Tibial artery (tissue), 4 donors: ENCODE data around the gene VPS13A.

Experiments used
- DNase-seq, 2 donors: peaks; one replicate each; pipeline ENCODE4 v3.0.0-alpha.2; 2019
- H3K27ac ChIP-seq, 2 donors: fragments of 200-600 bp; sonication (generic) in 1 of 2; 1 replicate in 1 of 2; 2 replicates in 1 of 2; pipeline ENCODE4 v1.5.1; 2018 to 2019; ENCODE audit warnings: mild to moderate bottlenecking in 1 of 2
- H3K27me3 ChIP-seq, 2 donors: fragments of 200-600 bp; sonication (generic) in 1 of 2; one replicate each; pipeline versions ENCODE4 v1.5.1 to v1.6.0; 2016 to 2019
- H3K36me3 ChIP-seq, 3 donors: fragments of 200-600 bp; sonication (generic) in 2 of 3; one replicate each; pipeline ENCODE4 v1.5.1; 2016 to 2019; ENCODE audit warnings: mild to moderate bottlenecking in 2 of 3
- H3K4me1 ChIP-seq, 4 donors: fragments of 200-600 bp; sonication (generic) in 2 of 4; 1 replicate in 3 of 4; 2 replicates in 1 of 4; pipeline ENCODE4 v1.5.1; 2016 to 2019
- H3K4me3 ChIP-seq, 2 donors: fragments of 200-600 bp; sonication (generic) in 1 of 2; 1 replicate in 1 of 2; 2 replicates in 1 of 2; pipeline ENCODE4 v1.5.1; 2018 to 2019; ENCODE audit warnings: mild to moderate bottlenecking in 2 of 2
- H3K9me3 ChIP-seq, 3 donors: fragments of 200-600 bp; sonication (generic) in 1 of 3; one replicate each; pipeline ENCODE4 v1.5.1; 2016 to 2019
- CTCF ChIP-seq, 2 experiments: fragments of 200-600 bp in 1 of 2; fragments of 450-650 bp in 1 of 2; IDR thresholded peaks; one replicate each; pipeline ENCODE4 v1.5.1; 2017 to 2019; ENCODE audit warnings: antibody characterized with exemption in 2 of 2, mild to moderate bottlenecking in 1 of 2, moderate library complexity in 1 of 2
- intact Hi-C: fragments of 100-400 bp; cut with DNase I; formaldehyde crosslinking; loops from one replicate; pipeline ENCODE4 v1.15.0; 2023; ENCODE audit warnings: low total_unique reads

The VPS13A gene

DNA sequence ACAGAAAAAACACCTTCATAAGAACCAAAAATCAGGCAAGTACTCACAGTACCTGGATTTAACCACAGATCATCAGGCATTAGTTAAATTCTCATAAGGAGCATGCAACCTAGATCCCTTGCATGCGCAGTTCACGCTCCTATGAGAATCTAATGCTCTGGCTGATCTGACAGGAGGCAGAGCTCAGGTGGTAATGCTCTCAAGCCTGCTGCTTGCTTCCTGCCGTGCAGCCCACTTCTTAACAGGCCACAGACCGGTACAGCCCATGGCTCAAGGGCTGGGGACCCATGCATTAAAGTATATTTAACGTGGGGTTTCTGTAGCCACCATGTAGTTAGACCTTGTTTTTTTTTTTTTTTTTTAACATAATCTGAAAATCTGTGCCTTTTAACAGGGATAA is 147.7 kb downstream of the VPS13A start:
- no peak for DNase-seq
- no peaks in the 10 kb centered on the region for H3K9me3 ChIP-seq
- intact Hi-C loops = no loop called here
- H3K36me3 ChIP-seq = peaks cover 20 to 30% (median 28%) of the 10 kb centered on the region in 3 donors
- no peaks in the 10 kb centered on the region for H3K4me1 ChIP-seq
- H3K4me3 ChIP-seq = no peak overlapping the region
- H3K27me3 ChIP-seq = no peaks in the 10 kb centered on the region
- no peak overlapping the region for H3K27ac ChIP-seq
- TF ChIP-seq CTCF (IDR thresholded peaks at IDR 0.05) = no peak

DNA sequence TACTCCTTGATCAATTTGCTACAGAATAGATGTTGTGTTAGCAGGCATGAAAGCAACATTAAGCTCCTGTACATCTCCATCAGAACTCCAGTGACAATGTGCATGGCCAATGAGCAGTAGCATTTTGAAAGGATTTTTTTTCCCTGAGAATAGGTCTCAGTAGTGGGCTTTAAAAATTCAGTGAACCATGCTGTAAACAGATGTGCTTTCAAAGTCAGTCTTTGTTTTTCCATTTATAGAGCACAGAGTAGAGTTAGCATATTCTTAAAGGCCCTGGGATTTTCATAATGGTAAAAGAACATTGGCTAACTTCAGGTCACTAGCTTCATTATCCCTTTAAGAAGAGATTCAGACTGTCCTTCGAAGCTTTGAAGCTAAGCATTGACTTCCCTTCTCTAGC is 150.8 kb downstream of the VPS13A start:
- no peak for DNase-seq
- H3K4me3 ChIP-seq = no peak overlapping the region
- H3K27ac ChIP-seq = no peak overlapping the region
- peaks cover 13 to 33% (median 30%) of the 10 kb centered on the region in 3 donors for H3K36me3 ChIP-seq
- no peaks in the 10 kb centered on the region for H3K4me1 ChIP-seq
- no peaks in the 10 kb centered on the region for H3K27me3 ChIP-seq
- no peak for TF ChIP-seq CTCF (IDR thresholded peaks at IDR 0.05)
- intact Hi-C loops = no loop called here
- H3K9me3 ChIP-seq = no peaks in the 10 kb centered on the region

GRCh38 chr9:77370064-77370463 is 192.7 kb downstream of the VPS13A start:
- Histone ChIP-seq H3K4me1 (no peaks in the 10 kb centered on the region), H3K27me3 (no peaks in the 10 kb centered on the region), H3K9me3 (no peaks in the 10 kb centered on the region), H3K4me3 (no peak overlapping the region), H3K27ac (no peak overlapping the region), H3K36me3 (peaks cover 44 to 52% (median 50%) of the 10 kb centered on the region in 3 donors)
- no peak for DNase-seq
- intact Hi-C loops = no loop called here
- no peak for TF ChIP-seq CTCF (IDR thresholded peaks at IDR 0.05)

GRCh38 chr9:77374266-77374665 is 196.9 kb downstream of the VPS13A start:
- no peak for TF ChIP-seq CTCF (IDR thresholded peaks at IDR 0.05)
- no peak for DNase-seq
- H3K27me3 ChIP-seq = no peaks in the 10 kb centered on the region
- H3K4me1 ChIP-seq = no peaks in the 10 kb centered on the region
- H3K27ac ChIP-seq = no peak overlapping the region
- no peak overlapping the region for H3K4me3 ChIP-seq
- H3K9me3 ChIP-seq = no peaks in the 10 kb centered on the region
- intact Hi-C loops = no loop called here
- peaks cover 22 to 23% (median 23%) of the 10 kb centered on the region in 3 donors for H3K36me3 ChIP-seq

DNA sequence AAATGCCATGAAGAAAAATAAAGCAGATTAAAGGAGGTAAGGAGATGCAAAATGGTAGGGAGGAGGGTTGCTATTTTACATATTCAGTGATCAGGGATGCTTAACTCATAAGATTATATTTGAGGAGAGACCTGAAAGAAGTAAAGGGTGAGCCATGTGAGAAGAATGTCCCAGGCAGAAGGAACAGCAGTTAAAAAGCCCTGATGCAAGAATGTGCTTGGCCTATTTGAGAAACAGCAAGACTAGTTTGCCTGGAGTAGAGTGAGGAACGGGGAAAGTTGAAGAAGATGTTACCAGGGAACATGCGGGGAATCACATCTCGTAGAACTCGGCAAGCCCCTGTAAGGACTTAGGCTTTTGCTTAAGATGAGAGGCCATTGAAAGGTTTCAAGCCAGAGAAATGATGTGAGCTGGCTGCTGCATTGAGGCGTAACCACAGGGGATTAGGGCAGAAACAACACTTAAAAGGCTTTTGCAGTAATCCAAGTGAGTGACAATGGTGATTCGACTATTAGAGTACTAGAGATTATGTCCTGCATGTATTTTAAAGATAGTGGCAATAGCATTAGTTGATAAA is 198.7 kb downstream of the VPS13A start:
- TF ChIP-seq CTCF (IDR thresholded peaks at IDR 0.05) = no peak
- Histone ChIP-seq H3K36me3 (peaks cover 5 to 12% (median 11%) of the 10 kb centered on the region in 3 donors), H3K4me1 (no peaks in the 10 kb centered on the region), H3K9me3 (no peaks in the 10 kb centered on the region), H3K27me3 (no peaks in the 10 kb centered on the region), H3K27ac (no peak overlapping the region), H3K4me3 (no peak overlapping the region)
- DNase-seq = no peak
- intact Hi-C loops = no loop called here

- Histone ChIP-seq H3K4me3 (no peak overlapping the region), H3K9me3 (no peaks in the 10 kb centered on the region), H3K36me3 (peaks cover 3 to 26% (median 18%) of the 10 kb centered on the region in 3 donors), H3K27me3 (no peaks in the 10 kb centered on the region), H3K27ac (no peak overlapping the region), H3K4me1 (no peaks in the 10 kb centered on the region)
- intact Hi-C loops = no loop called here
- no peak for DNase-seq
- no peak for TF ChIP-seq CTCF (IDR thresholded peaks at IDR 0.05)
Measured at GRCh38 chr9:77384406-77384805, 207.1 kb downstream of the VPS13A start.
